ENCODE measurements around the gene CYP3A7. TPM values are rescaled to one million over a fixed set of nuclear protein-coding genes. Genes with fewer than 3 reads are reported as not detected.

The CYP3A7 gene
- total RNA-seq, 1 experiment from 2014 or later: not detected

GRCh38 chr7:99707096-99707495 lies 27.9 kb downstream of the CYP3A7 start:
- Histone ChIP-seq H3K9me3 (ENCODE audit: control insufficient read depth, low read depth, low read length) (peaks cover 11% of the 10 kb centered on the region), H3K9ac (ENCODE audit: extremely low read depth, insufficient read length, low read length) (no peak overlapping the region), H3K23me2 (ENCODE audit: insufficient read length, low read depth, low read length, poor library complexity, severe bottlenecking) (no peaks in the 10 kb centered on the region), H3K4me1 (ENCODE audit: insufficient read depth, low read length) (no peaks in the 10 kb centered on the region), H3K79me1 (ENCODE audit: insufficient read depth, low read depth, low read length, poor library complexity, severe bottlenecking) (no peaks in the 10 kb centered on the region), H2BK15ac (ENCODE audit: low read depth, low read length) (no peak overlapping the region), H2BK120ac (ENCODE audit: low read depth, low read length, poor library complexity, severe bottlenecking) (no peak overlapping the region), H4K91ac (ENCODE audit: insufficient read length, low read depth, low read length) (no peak overlapping the region), H4K20me1 (ENCODE audit: control insufficient read depth, insufficient read depth, insufficient read length) (no peaks in the 10 kb centered on the region), H3K27me3 (ENCODE audit: insufficient read depth, low read length) (no peaks in the 10 kb centered on the region), H3K79me2 (ENCODE audit: insufficient read depth, low read length) (no peaks in the 10 kb centered on the region), H3K4ac (ENCODE audit: low read depth, low read length) (no peak overlapping the region), H2AK5ac (ENCODE audit: insufficient read length, low read length) (no peak overlapping the region), H4K5ac (ENCODE audit: insufficient read length, low read depth, low read length) (no peak overlapping the region), H3T11ph (ENCODE audit: low read length) (no peak overlapping the region), H2BK12ac (ENCODE audit: insufficient read length, low read depth, low read length) (no peak overlapping the region), H2BK20ac (ENCODE audit: low read depth, low read length, poor library complexity, severe bottlenecking) (no peak overlapping the region), H3K4me2 (ENCODE audit: insufficient read depth, insufficient read length, low read length) (no peak overlapping the region), H3K14ac (ENCODE audit: insufficient read depth, low read length) (no peak overlapping the region), H2AFZ (ENCODE audit: low read length) (no peak overlapping the region), H4K8ac (replicated peaks; ENCODE audit: insufficient read length, low read depth, low read length) (no peak overlapping the region), H3K18ac (ENCODE audit: insufficient read length, low read depth, low read length) (no peak overlapping the region), H3K56ac (ENCODE audit: insufficient read length, low read depth, low read length) (no peak overlapping the region), H3K27ac (ENCODE audit: insufficient read length, low read depth, low read length) (no peak overlapping the region), H3K23ac (ENCODE audit: insufficient read length, low read depth, low read length) (no peak overlapping the region), H2BK5ac (ENCODE audit: insufficient read length, low read length) (no peak overlapping the region)
- Mint-ChIP-seq H3K27ac (no peak overlapping the region), H3K9me3 (no peaks in the 10 kb centered on the region), H3K4me1 (no peaks in the 10 kb centered on the region), H3K27me3 (ENCODE audit: low read depth) (peaks cover 6% of the 10 kb centered on the region), H3K4me3 (no peak overlapping the region), H3K36me3 (ENCODE audit: insufficient read depth in 1 of 3, low read depth in 3 of 3) (no peaks in the 10 kb centered on the region)
- no CpG with 5 or more reads among the region's 1 CpG for WGBS (ENCODE audit: extremely low coverage, insufficient read length, low lambda C conversion rate)
- DNase-seq: no peak
- TF ChIP-seq CTCF (conservative IDR thresholded peaks at IDR 0.05): no peak

Data from H9 (cell line).